HL-60/S4 (cell line): ENCODE data around the gene EFR3B.

Experiments used
- in situ Hi-C: fragments of 300-500 bp; cut with MboI; formaldehyde crosslinking; loops from 2 replicates; pipeline ENCODE4 v1.14.3; 2022; ENCODE audit warnings: low sequenced_read_pairs

Gene EFR3B

GRCh38 chr2:25176541-25177181 lies 134.8 kb downstream of the EFR3B start:
- in situ Hi-C loops, result no loop called here

- in situ Hi-C loops, result no loop called here
These were observed 135.3 kb downstream of the EFR3B start for GRCh38 chr2:25177211-25177611.

GRCh38 chr2:25178976-25179375 lies 137.1 kb downstream of the EFR3B start:
- in situ Hi-C loops, result no loop called here

- in situ Hi-C loops, result no loop called here
These were observed 142.4 kb downstream of the EFR3B start for GRCh38 chr2:25184254-25184653.

- in situ Hi-C loops, result no loop called here
These were observed 146.0 kb downstream of the EFR3B start for GRCh38 chr2:25187729-25188350.

GRCh38 chr2:25188405-25188804 lies 146.5 kb downstream of the EFR3B start:
- in situ Hi-C loops, result no loop called here

GRCh38 chr2:25190536-25190935 lies 148.7 kb downstream of the EFR3B start:
- in situ Hi-C loops, result no loop called here

GRCh38 chr2:25194576-25195122 lies 152.8 kb downstream of the EFR3B start:
- in situ Hi-C loops, result no loop called here

GRCh38 chr2:25197336-25198208 lies 155.7 kb downstream of the EFR3B start:
- in situ Hi-C loops, result no loop called here

GRCh38 chr2:25198209-25198525 lies 156.3 kb downstream of the EFR3B start:
- in situ Hi-C loops, result no loop called here

GRCh38 chr2:25198576-25198975 lies 156.7 kb downstream of the EFR3B start:
- in situ Hi-C loops, result no loop called here

- in situ Hi-C loops, result no loop called here
These were observed 159.4 kb downstream of the EFR3B start for GRCh38 chr2:25201265-25201664.

GRCh38 chr2:25201794-25202193 lies 159.9 kb downstream of the EFR3B start:
- in situ Hi-C loops, result no loop called here

- in situ Hi-C loops, result no loop called here
These were observed 160.4 kb downstream of the EFR3B start for GRCh38 chr2:25202275-25202674.

GRCh38 chr2:25204190-25204838 lies 162.4 kb downstream of the EFR3B start:
- in situ Hi-C loops, result no loop called here

GRCh38 chr2:25207078-25207545 lies 165.2 kb downstream of the EFR3B start:
- in situ Hi-C loops, result no loop called here
